SK-N-SH treated with all-trans-retinoic acid at 6 μM for 48 hours (cell line): ENCODE measurements around the gene ZNF550.
A peak's percentile ranks its signal among the peaks of the same experiment; 100 is the strongest.
"Not testable (repeated sequence)": the region's sequence is repeated elsewhere in the genome, so short reads cannot be mapped to it uniquely, and the experiment has no call there.

ENCODE experiments used
- ATAC-seq: fragments of 200-7000 bp; cut with Tn5 transposase; 3 replicates; pipeline ENCODE4 v1.9.1; 2020; ENCODE audit warnings: mild to moderate bottlenecking, moderate library complexity
- ARNTL ChIP-seq: fragments of 450-650 bp; formaldehyde crosslinking; IDR thresholded peaks from 2 replicates; pipeline ENCODE4 v1.5.0; 2020; ENCODE audit warnings: low read depth, mild to moderate bottlenecking, moderate library complexity, borderline replicate concordance
- BACH2 ChIP-seq: fragments of 250-450 bp; sonication (Bioruptor Pico); IDR thresholded peaks from 2 replicates; pipeline ENCODE4 v1.9.0; 2021; ENCODE audit warnings: mild to moderate bottlenecking, borderline replicate concordance
- CREB5 ChIP-seq: fragments of 250-450 bp; sonication (Bioruptor Pico); IDR thresholded peaks from 2 replicates; pipeline ENCODE4 v1.5.1; 2020; ENCODE audit warnings: low read depth, mild to moderate bottlenecking, moderate library complexity
- CSDC2 ChIP-seq: fragments of 250-450 bp; sonication (Bioruptor Pico); IDR thresholded peaks from 2 replicates; pipeline ENCODE4 v1.5.0; 2020; ENCODE audit warnings: mild to moderate bottlenecking, moderate library complexity
- ESRRG ChIP-seq: fragments of 250-450 bp; sonication (Bioruptor Pico); IDR thresholded peaks from 2 replicates; pipeline ENCODE4 v1.6.1; 2021; ENCODE audit warnings: mild to moderate bottlenecking
- GLIS3 ChIP-seq: fragments of 250-450 bp; sonication (Bioruptor Pico); IDR thresholded peaks from 2 replicates; pipeline ENCODE4 v1.5.0; 2020; ENCODE audit warnings: mild to moderate bottlenecking, moderate library complexity
- ISL1 ChIP-seq: fragments of 250-450 bp; sonication (Bioruptor Pico); IDR thresholded peaks from 2 replicates; pipeline ENCODE4 v2.1.2; 2022; ENCODE audit warnings: mild to moderate bottlenecking, moderate library complexity
- OSR1 ChIP-seq: fragments of 250-450 bp; sonication (Bioruptor Pico); IDR thresholded peaks from 2 replicates; pipeline ENCODE4 v1.8.0; 2022; ENCODE audit warnings: moderate library complexity, mild to moderate bottlenecking, inconsistent platforms
- PPARA ChIP-seq: fragments of 250-450 bp; sonication (Bioruptor Pico); IDR thresholded peaks from 2 replicates; pipeline ENCODE4 v1.5.0; 2020; ENCODE audit warnings: mild to moderate bottlenecking, borderline replicate concordance
- RARB ChIP-seq: fragments of 250-450 bp; sonication (Bioruptor Pico); IDR thresholded peaks from 2 replicates; pipeline ENCODE4 v1.8.0; 2021; ENCODE audit warnings: mild to moderate bottlenecking, moderate library complexity
- SNAI2 ChIP-seq: fragments of 250-450 bp; sonication (Bioruptor Pico); IDR thresholded peaks from 2 replicates; pipeline ENCODE4 v1.5.0; 2020; ENCODE audit warnings: mild to moderate bottlenecking, moderate library complexity
- TCF4 ChIP-seq: fragments of 250-450 bp; sonication (Bioruptor Pico); IDR thresholded peaks from 2 replicates; pipeline ENCODE4 v1.8.0; 2021; ENCODE audit warnings: mild to moderate bottlenecking, moderate library complexity, borderline replicate concordance
- TOX ChIP-seq: fragments of 250-450 bp; sonication (Bioruptor Pico); IDR thresholded peaks from 2 replicates; pipeline ENCODE4 v1.8.0; 2021; ENCODE audit warnings: mild to moderate bottlenecking, moderate library complexity, borderline replicate concordance
- TSHZ2 ChIP-seq: fragments of 250-450 bp; sonication (Bioruptor Pico); IDR thresholded peaks from 2 replicates; pipeline ENCODE4 v1.5.0; 2020; ENCODE audit warnings: mild to moderate bottlenecking, moderate library complexity
- ZC3H10 ChIP-seq: fragments of 250-450 bp; sonication (Bioruptor Pico); IDR thresholded peaks from 2 replicates; pipeline ENCODE4 v1.5.1; 2021; ENCODE audit warnings: mild to moderate bottlenecking, moderate library complexity
- ZFP3 ChIP-seq: fragments of 250-450 bp; sonication (Bioruptor Pico); IDR thresholded peaks from 2 replicates; pipeline ENCODE4 v1.5.0; 2020; ENCODE audit warnings: mild to moderate bottlenecking, moderate library complexity
- ZFP30 ChIP-seq: fragments of 450-650 bp; formaldehyde crosslinking; IDR thresholded peaks from 2 replicates; pipeline ENCODE4 v1.5.0; 2022; ENCODE audit warnings: mild to moderate bottlenecking, moderate library complexity
- ZNF70 ChIP-seq: fragments of 450-650 bp; formaldehyde crosslinking; IDR thresholded peaks from 2 replicates; pipeline ENCODE4 v1.5.0; 2020; ENCODE audit warnings: mild to moderate bottlenecking, moderate library complexity
- ZNF8 ChIP-seq: fragments of 450-650 bp; formaldehyde crosslinking; IDR thresholded peaks from 2 replicates; pipeline ENCODE4 v1.5.0; 2020; ENCODE audit warnings: mild to moderate bottlenecking, moderate library complexity
- TF ChIP-seq, protein P1 (sequence below): fragments of 250-450 bp; sonication (Bioruptor Pico); IDR thresholded peaks from 2 replicates; pipeline ENCODE4 v1.5.1; 2021; ENCODE audit warnings: mild to moderate bottlenecking, moderate library complexity
- TF ChIP-seq, protein P2 (sequence below): fragments of 250-450 bp; sonication (Bioruptor Pico); IDR thresholded peaks from 2 replicates; pipeline ENCODE4 v1.8.0; 2021; ENCODE audit warnings: low read depth, mild to moderate bottlenecking, moderate library complexity, borderline replicate concordance
- TF ChIP-seq, protein P3 (sequence below): fragments of 250-450 bp; sonication (Bioruptor Pico); IDR thresholded peaks from 2 replicates; pipeline ENCODE4 v1.8.0; 2020; ENCODE audit warnings: mild to moderate bottlenecking, moderate library complexity, borderline replicate concordance

ZNF550 gene

GRCh38 chr19:57537953-57538547 lies 21.6 kb downstream of the ZNF550 start:
- ATAC-seq: no peak
- TF ChIP-seq ARNTL (CRISPR knock-in tag) (no peak), CSDC2 (CRISPR knock-in tag) (no peak), ZFP30 (no peak), ZNF70 (CRISPR knock-in tag) (no peak), ESRRG (CRISPR knock-in tag) (no peak), SNAI2 (CRISPR knock-in tag) (no peak), ISL1 (CRISPR knock-in tag) (no peak), OSR1 (CRISPR knock-in tag) (no peak), TCF4 (no peak), BACH2 (no peak)
- TF ChIP-seq, protein P1, sequence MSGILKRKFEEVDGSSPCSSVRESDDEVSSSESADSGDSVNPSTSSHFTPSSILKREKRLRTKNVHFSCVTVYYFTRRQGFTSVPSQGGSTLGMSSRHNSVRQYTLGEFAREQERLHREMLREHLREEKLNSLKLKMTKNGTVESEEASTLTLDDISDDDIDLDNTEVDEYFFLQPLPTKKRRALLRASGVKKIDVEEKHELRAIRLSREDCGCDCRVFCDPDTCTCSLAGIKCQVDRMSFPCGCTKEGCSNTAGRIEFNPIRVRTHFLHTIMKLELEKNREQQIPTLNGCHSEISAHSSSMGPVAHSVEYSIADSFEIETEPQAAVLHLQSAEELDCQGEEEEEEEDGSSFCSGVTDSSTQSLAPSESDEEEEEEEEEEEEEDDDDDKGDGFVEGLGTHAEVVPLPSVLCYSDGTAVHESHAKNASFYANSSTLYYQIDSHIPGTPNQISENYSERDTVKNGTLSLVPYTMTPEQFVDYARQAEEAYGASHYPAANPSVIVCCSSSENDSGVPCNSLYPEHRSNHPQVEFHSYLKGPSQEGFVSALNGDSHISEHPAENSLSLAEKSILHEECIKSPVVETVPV (CRISPR knock-in tag): no peak
- TF ChIP-seq, all 23 proteins: peak for 0

DNA sequence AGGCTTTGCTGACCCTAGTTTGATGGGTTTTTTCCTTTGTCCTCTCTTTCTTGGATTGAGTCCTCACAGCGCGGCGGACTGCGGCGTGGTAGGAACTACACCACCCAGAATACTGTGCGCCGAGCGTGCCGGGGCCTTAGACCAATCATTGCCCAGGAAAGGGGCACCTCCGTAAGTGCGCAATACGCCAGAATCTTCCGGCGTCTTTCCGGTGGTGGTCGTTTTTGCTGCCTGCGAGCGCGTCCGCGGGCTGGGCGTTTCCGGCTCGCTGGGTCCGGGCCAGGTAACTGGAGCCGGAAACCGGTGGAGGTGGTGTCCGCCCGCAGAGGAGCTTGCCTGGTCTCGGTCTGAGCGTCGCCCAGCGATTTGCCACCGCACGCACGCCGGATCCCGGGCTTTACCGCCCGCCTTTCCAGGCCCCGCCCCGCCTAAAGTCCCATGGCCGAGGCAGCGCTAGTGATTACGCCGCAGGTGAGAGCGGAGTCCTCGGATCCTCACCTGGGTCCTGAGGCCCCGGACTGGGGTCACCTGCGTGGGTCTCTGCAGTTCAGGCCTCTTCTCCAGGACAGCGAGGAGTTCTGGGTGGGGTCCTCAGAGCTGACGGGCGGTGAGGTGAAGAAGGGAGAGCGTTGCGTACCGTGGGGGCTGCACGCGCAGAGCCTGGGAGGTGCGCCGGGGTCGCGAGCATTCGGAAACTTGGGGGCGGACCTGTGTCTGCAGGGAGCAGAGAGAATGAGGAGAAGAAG lies 32.4 kb downstream of the ZNF550 start, which contains the start of gene ZNF549:
TSS of gene ZNF549 (plus strand) at position 221 of the 746 bp plus-strand sequence. CDS start at position 439, 218 bp downstream.
- ATAC-seq: peak; percentile 100
- no peak for TF ChIP-seq CREB5
- no peak for TF ChIP-seq TOX (CRISPR knock-in tag)
- peak; percentile 77 for TF ChIP-seq ZFP3 (CRISPR knock-in tag)

- not testable (repeated sequence) for ATAC-seq
These were observed 41.6 kb downstream of the ZNF550 start for GRCh38 chr19:57518021-57518420.

DNA sequence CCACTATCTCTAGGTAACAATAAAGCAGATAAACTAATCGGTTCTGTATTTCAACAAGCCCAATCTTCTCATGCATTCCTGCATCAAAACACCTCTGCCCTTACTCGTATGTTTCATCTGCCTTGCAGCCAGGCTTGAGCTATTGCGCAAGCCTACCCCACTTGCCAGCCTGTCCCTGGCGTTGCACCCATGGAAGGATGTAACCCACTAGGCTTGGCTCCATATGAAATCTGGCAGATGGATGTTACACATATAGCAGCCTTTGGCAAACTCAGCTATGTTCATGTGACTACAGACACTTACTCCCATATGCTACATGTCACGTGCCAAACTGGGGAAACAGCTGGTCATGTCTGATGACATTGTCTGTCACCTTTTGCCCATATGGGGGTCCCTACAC lies 44.4 kb downstream of the ZNF550 start:
- no peak for ATAC-seq
- TF ChIP-seq ZFP30: no peak
- no peak for TF ChIP-seq GLIS3 (CRISPR knock-in tag)
- TF ChIP-seq TSHZ2 (CRISPR knock-in tag): no peak
- TF ChIP-seq ESRRG (CRISPR knock-in tag): no peak
- TF ChIP-seq ZFP3 (CRISPR knock-in tag): no peak
- no peak for TF ChIP-seq TOX (CRISPR knock-in tag)
- TF ChIP-seq TCF4: no peak
- TF ChIP-seq ZC3H10: no peak
- no peak for TF ChIP-seq RARB (CRISPR knock-in tag)
- no peak for TF ChIP-seq CREB5
- TF ChIP-seq, protein P1 (CRISPR knock-in tag): no peak
- no peak for TF ChIP-seq CSDC2 (CRISPR knock-in tag)
- no peak for TF ChIP-seq ZNF8 (CRISPR knock-in tag)
- no peak for TF ChIP-seq PPARA (CRISPR knock-in tag)
- TF ChIP-seq ARNTL (CRISPR knock-in tag): no peak
- TF ChIP-seq, protein P2, sequence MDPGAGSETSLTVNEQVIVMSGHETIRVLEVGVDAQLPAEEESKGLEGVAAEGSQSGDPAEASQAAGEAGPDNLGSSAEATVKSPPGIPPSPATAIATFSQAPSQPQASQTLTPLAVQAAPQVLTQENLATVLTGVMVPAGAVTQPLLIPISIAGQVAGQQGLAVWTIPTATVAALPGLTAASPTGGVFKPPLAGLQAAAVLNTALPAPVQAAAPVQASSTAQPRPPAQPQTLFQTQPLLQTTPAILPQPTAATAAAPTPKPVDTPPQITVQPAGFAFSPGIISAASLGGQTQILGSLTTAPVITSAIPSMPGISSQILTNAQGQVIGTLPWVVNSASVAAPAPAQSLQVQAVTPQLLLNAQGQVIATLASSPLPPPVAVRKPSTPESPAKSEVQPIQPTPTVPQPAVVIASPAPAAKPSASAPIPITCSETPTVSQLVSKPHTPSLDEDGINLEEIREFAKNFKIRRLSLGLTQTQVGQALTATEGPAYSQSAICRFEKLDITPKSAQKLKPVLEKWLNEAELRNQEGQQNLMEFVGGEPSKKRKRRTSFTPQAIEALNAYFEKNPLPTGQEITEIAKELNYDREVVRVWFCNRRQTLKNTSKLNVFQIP: no peak
- TF ChIP-seq, protein P3, sequence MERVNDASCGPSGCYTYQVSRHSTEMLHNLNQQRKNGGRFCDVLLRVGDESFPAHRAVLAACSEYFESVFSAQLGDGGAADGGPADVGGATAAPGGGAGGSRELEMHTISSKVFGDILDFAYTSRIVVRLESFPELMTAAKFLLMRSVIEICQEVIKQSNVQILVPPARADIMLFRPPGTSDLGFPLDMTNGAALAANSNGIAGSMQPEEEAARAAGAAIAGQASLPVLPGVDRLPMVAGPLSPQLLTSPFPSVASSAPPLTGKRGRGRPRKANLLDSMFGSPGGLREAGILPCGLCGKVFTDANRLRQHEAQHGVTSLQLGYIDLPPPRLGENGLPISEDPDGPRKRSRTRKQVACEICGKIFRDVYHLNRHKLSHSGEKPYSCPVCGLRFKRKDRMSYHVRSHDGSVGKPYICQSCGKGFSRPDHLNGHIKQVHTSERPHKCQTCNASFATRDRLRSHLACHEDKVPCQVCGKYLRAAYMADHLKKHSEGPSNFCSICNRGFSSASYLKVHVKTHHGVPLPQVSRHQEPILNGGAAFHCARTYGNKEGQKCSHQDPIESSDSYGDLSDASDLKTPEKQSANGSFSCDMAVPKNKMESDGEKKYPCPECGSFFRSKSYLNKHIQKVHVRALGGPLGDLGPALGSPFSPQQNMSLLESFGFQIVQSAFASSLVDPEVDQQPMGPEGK (CRISPR knock-in tag): no peak
- no peak for TF ChIP-seq OSR1 (CRISPR knock-in tag)
